EH (cell line): ENCODE results near the gene OTUB2.
A peak's percentile ranks its signal among the peaks of the same experiment; 100 is the strongest.

Experiments
- DNase-seq: peaks from one replicate; pipeline ENCODE4 v3.0.0-alpha.2; 2015; ENCODE audit warnings: low read depth

OTUB2 gene

DNA sequence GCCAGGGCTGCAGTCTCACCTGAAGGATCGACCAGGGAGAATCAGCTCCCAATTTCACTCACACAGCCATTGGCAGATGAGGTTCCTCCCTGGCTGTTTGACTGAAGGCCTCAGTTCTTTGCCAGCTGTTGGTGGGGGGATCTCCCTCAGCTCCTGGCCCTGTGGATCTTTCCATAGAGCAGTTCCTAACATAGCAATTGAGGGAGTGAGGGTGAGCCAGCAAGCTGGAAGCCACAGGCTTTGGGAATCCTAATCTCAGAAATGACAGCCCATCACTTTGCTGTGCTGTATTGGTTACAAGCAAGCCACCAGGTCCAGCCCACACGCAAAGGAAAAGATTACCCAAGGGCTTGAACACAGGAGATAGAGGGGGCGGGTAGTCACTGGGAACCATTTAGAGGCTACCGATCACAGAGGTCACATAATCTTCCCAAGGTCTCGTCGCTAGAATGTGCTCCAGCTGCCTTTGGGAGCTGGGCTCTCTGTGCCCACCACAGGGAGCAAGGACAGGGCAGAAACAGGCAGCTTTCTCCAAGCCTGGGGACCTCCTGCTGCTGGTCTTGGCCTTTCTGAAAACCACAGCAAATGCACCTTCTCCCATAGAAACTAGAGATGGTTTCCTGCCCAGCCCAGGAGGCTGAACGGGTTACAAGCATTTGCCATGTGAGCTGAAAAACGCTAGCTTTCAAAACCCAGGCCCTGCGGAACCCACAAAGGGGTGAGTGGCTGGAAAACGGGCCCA, 4.6 kb upstream of the OTUB2 start:
- DNase-seq, result no peak

DNA sequence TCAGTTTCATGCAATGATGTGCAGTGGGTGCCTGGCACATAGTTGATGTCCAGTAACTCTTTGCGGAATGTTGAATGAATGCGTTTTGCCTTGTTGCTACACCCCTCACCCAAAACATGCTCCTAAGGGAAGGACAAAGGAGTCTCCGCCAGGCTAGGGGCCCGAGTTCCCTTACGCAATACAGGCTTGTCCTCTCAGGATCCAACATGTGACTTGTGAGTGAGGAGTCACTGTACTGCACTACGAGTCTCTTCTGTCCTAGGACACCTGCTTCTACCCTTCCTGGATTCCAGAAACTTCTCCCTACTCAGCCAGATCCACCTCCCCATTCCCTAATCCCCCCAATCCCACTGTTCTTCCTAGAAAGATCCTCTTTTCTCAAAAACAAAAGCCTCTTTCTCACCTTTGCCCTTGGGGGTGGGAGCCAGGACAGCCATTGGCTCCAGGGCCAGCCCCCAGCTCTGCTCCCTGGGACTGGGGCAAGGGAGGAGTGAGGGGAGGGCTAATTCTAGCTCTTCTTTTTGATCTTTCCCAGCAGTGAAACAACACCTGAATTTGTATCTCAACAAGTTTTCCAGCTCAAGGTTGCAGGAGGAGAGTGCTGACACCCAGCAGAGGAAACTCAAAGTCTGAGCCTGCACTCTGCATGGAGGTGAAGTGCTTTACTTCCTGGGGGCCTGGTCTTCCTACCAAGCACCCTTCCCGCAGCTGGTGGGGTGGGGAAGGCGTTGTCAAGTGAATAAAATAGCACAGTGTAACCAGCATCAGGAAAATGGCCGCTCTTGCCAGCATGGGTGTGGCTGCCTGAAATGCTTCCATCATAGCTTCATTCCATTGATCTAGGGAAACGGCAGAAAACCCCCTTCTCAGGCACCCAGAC, 3.4 kb upstream of the OTUB2 start:
- DNase-seq, result no peak

DNA sequence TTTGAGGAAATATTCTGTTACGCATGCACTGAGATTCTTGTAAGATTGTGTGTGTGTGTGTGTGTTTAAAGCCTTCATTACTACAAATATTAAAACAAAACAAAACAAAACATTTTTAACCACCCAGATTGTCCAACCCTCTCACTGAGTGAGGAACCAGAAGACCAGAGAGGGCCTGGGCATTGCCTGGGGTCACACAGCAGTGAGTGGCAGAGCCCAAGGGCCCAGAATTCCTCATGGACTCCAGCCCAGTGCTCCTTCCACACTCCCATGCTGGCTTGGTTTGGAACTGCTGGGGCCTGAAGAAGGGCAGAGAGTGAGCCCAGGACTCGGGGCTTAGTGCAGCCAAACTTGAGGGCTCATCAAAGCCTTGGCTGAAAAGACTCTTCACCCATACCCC, 1.6 kb upstream of the OTUB2 start:
- no peak for DNase-seq

DNA sequence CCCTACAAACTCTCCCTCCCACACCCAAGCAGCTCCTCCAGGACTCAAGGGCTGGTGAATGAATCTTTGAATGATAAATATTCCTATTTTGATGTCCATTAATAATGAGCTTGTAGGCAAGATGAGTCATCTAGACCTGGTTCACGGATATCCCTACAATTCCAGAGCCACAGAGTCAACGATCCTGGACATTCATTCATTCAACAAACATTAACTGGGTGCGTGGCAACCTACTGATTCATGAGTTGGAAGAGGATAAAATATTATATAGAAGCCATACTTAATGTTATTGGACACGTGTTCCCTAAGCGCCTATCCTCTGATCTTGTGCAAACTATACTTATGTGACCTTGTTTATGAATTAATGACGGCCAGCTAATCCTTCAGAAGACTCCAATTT, 420 bp upstream of the OTUB2 start:
- DNase-seq, result no peak

DNA sequence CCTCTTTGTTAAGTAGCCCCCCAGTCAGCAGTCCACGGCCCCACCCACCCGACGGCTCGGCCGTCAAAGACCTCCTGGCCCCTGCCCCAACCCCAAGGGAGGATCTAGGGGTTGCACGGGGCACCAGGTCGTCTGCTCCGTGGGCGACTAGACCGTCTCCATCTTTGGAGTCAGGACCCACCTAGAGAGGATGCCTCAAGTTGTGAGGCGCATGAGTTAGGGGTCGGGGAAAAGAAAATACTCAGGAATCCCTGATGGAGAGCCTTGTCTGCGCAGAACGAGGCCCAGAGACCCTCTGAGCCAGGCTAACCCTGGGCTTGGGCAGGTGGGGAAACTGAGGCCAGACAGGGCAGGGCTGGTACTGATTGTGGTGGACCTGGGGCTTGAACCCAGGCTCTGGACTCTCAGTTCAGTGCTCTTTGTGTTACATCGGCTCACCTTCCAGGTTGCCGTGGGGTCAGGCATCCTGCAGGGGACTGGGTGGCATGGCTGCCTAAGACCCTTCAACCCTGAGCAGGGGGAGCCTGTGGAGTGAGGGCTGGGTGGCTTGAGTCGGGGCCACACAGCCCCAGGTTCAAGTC, 839 bp downstream of the OTUB2 start:
- no peak for DNase-seq

DNA sequence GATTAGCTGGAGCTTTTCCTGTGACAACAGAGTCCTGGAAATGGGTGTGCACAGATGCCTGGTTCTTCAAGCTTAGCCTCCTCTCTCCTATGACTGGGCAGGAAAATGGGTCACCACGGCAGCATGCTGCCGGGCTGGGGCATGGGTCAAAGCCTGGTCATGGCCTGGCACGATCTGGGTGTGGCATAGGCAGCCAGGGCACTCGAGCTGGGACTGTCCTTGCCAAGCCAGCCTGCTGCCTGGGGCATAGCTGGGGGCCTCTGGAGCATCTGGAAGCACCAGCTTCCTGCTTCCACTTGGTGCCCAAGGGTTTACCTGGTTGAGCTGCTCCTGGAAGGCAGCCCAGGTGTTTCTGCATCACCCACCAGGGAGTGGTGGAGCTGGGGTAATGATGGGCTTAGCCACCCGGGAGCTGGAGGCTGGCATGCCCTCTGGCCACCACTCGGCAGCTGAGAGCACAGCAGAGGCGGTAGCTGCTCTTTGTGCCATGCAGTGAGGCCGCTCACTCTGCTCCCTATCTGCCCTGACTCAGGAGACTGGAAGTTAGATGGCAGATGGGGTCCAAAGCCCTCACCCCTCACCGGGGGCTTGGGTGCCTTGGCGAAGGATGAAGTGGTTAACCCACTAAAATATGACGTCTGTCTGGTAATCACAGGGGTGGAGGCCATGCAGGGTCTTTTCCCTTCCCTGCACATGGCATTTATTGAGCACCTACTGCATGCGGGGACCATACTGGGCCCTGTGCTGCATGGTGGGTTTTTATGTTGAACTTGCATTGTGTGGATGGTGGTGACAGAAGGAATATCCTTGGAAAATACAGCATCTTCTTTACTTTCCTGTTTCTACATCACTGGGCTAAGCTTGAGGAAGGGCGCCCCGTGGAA, 1.7 kb downstream of the OTUB2 start:
- DNase-seq, result no peak

DNA sequence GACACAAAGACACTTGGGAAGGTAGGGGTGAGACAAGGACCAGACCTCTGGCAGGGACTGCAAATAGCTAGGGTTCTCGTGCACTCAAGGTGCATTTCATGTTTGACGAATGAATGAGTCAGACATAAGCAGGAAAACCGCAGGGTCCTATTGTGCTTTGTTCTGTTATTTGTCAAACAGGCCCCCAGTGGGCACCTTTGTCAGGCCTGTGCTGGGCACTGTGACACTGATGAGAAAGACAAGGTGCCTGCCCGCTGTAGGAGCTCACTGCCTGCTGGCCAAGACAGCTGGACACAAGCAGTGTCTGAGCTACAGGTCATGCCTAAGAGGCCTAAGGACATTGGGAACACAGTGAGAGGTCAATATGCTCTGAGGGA, 2.3 kb downstream of the OTUB2 start:
- DNase-seq, result no peak

DNA sequence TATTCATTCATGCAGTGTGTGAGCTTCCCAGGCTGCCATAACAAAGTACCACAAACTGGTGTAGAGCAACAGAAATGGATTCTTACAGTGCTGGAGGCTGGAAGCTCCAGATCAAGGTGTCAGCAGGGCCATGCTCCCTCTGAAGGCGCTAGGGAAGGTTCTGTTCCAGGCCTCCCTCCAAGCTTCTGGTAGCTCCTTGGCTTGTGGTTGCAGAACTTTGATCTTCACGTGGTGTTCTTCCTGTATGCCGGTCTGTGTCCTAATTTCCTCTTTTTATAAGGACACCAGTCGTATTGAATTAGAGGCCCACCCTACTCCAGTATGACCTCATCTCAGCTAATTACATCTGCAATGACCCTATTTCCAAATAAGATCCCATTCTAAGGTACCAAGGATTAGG, 3.1 kb downstream of the OTUB2 start:
- no peak for DNase-seq

DNA sequence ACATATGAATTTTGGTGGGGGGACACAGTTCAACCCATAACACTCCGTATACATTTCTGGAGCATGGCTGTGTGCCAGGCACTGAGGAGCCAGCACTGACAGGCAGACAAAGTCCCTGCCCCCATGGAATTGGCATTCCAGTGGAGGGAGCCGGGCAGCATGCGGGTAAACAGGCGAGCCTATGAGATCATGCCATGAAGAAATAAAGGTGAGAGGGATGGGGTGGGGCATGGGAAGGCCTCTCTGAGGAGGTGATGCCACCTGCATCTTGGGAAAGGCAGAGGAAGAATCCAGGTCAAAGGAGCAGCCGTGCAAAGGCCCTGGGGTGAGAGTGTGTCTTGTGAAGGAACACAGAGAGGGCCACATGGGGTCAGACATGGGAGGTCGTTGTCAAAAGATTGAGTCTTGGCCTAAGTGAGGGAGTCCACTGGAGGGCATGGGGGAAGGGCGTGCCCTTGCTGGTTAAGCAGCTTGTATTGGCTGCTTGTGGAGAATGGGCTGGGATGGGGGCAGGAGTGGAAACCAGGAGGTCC, 3.6 kb downstream of the OTUB2 start:
- no peak for DNase-seq

DNA sequence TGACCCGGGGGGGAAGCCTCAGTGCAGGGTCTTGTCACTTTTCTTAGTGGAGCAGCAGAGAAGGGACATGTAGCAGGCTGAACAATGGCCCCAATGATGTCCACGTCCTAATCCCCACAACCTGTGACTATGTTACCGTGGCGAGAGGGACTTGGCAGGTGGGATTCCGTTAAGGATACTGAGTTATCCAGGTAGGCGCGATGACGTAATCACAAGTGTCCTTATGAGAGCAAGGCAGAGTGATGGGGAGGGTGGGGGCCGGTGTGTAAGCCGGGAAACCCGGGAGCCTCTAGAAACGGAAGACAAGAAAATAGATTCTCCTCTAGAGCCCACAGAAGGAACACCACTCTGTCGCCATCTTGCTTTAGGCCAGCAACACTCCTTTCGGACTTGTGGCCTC, 4.4 kb downstream of the OTUB2 start:
- no peak for DNase-seq

DNA sequence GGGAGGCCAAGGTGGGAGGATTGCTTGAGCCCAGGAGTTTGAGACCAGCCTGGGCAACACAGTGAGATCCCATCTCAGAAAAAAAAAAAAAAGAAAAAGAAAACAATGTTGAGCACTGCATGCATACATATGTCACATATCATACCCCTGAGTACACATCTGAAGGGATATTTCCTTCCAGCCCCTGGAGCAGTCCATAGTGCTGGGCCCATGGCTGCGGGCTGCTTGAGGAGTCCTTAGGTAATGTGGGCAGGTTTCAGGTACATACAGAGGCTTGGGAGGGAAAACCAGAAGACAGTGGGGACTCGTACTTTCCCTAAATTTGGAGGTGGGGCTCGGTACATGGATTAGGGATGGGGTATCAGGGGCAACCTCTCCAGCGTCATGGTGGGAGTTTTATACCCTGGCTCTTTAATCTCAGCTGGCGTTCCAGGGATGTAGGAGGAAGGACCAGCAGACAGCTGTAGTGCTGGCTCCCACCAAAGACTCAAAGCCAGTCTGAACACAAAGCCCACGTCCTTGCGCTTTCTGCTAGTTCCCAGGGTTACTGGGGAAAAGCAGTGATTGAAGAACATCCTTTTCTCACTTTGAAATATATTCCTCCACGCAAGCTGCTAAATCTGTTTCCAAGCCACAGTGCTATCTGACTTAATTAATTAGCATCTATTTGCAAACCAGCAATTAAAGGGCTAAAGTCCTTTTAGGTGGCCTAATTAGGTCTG, 5.2 kb downstream of the OTUB2 start:
- DNase-seq, result no peak

DNA sequence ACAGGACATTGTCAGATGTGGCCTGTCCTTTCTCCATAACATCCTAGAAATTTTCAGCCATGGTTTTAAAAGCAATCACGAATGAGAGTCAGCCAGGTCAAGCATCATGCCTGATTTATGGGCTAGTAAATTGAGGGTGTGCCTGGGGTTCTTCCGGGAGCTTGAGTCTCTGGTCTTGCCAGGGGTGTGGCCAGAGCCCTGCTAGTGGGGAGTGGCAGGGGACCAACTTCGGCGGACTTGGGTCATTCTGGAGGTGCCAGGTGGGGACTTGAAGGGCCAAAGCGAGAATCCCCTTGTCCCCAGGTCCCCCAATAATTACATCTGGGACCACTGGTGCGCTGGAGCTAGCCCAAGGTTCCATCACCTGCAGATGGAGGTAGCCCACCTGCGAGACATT, 5.7 kb downstream of the OTUB2 start:
- no peak for DNase-seq

DNA sequence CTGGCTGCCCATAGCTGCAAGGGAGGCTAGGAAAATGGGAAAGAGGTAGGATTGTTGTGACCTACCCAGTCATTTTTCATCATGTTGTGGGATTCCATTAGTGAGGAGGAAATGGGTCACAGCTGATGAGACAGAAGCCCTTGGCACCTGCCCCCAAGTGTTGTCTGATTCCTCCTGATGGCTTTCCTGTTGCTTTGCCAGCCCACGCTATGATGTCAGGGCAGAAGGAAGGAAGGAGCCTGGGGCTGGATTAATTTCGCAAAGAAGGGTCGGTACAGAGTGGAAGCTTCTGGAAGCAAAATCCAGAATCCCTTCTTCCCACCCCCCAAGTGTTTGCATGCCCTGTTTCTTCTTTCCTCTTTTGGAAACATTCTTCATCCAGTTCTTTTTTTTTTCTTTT, 8.7 kb downstream of the OTUB2 start:
- DNase-seq, result no peak

DNA sequence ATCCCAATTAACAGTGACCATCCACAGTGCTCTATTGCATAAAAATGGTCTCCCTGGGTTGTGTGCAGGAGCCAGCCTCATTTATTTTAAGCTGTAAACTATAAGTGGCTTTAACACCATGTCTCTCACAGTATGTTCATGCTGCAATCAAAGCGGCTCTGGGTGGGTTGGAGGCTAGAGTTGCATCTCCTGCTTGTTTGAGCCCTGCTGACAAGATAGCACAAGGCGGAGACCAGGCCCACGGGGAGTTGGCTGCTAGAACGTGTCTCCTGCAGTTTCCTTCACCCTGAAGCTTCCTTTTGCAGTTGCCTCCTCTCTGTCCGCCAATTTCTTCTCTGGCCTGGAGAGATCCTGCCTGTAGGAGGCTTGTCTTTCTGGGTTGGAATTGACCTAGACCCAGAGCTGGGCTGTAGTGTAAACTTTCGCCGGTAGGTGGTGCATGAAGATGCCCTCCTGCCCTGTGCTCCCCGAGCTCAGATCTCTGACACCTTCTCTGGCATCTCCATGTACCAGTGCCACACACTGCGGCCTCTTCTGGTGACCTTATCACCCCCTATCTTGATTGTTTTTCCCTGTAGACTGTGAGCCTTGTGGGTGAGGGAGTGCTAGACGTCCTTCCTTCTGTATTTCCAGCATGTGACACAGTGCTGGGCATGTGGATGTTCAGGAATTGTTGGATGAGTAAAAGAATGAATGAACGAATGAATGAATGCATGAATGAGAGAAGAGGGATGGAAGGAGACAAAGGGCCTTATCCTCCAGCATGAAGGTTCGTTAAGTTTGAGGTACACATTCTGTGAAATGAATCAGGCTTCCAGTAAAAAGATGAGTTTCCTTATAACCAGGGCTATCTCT, 10.4 kb downstream of the OTUB2 start:
- peak; percentile 80 for DNase-seq

DNA sequence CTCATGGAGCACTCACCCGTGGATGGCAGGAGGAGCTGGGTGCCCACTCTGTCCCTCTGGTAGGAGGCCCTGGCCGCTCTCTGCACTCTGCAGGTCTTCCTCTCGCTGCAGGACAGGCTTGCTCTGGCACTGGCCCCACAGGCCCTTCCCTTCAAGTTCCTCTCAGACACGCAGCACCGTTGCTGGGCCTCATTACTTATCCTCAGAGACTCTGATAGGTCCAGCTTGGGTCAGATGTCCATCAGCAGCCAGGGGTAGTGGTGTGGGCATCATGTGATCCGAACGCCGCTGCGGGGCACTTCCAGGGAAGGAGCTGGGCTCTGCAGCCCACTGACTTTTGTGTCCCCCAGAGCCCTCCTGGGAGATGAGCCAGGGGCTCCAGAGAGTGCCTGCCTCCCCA, 11.8 kb downstream of the OTUB2 start:
- DNase-seq, result no peak

DNA sequence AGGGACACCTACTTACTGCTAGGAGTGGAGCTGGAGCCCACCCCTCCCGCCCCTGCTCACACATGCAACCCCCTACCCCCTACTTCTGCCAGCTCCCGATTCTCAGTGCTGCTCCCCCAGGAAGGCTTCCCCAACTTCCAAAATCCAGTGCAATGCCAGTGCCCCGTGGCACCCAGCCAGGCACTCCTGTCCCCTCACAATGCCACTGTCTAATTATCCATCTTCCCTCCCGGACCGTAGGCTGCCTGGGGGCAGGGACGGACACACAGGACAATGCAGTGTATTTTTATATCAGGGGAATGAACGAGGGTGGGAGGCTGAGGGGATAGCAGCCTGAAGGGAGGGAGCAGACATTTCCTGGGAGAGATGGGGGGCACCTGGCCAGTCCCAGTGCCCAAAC, 12.4 kb downstream of the OTUB2 start:
- no peak for DNase-seq

DNA sequence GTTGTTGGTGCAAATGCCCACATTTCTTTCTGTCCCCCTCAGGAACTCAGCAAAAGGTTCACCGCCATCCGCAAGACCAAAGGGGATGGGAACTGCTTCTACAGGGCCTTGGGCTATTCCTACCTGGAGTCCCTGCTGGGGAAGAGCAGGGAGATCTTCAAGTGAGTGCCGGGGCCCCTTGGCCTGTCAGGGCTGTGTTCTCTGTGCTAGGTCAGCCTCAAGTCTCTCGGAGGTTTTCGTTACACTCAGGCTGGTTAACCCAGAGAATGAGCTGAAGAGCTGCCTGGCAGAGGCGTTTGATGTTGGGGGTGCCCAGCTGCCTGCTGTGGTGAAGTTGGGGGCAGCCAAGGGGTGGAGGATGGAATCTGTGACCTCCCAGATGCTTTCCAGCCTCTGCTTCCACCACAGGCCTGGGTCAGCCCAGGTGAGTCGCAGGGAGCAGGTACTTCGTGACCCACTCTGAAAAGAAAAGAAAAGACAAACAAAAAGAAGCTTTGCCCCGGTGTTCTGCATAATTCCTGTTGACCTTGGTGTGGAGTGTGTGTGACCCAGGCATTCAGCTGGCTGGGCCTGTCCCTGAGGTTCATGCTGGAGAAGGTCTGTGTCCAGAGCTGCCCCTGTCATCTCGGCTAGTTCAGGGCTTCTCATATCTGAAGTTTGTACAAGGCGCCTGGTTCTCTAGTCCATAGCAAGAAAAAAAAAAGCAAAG, 12.9 kb downstream of the OTUB2 start:
- DNase-seq, result no peak

DNA sequence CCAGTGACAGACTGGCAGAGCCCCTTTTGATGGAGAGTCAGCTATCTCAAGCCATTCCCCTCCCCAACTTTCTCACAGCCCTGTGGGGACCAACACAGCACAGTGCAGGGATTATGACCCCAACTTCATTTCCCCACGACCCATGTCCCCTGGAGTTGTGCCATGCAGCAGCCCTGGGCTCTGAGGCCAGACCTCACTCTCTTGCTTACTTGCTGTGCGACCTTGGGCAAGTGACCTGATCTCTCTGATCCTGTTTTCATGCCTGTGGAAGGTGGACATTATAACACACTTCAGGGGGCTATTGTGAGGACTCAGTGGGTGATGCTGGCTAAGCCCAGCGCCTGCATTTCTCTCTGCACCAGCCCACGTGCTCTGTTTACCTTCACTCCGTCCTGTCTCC, 14.1 kb downstream of the OTUB2 start:
- no peak for DNase-seq

DNA sequence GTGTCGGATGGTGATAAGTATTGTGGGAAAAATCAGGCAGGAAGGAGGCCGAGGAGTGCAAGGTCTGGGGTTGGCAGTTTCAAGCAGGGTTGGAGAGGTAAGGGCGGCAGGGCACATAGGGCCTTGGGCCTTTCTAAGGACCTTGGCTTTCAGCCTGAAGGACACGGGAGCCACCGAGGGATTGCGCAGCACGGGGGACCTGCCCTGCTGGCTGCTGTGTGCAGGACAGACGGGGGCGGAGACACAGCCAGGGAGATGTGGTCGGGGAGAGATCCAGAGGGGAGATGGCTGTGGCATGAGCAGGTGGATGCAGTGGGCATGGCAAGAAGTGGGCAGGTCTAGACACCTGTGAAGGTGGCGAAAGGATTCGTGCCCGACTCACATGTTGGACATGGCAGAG, 14.7 kb downstream of the OTUB2 start:
- DNase-seq, result no peak
